Measurements from ENCODE around the gene KIAA1671.
A peak's percentile ranks its signal among the peaks of the same experiment; 100 is the strongest.

Gene KIAA1671

DNA sequence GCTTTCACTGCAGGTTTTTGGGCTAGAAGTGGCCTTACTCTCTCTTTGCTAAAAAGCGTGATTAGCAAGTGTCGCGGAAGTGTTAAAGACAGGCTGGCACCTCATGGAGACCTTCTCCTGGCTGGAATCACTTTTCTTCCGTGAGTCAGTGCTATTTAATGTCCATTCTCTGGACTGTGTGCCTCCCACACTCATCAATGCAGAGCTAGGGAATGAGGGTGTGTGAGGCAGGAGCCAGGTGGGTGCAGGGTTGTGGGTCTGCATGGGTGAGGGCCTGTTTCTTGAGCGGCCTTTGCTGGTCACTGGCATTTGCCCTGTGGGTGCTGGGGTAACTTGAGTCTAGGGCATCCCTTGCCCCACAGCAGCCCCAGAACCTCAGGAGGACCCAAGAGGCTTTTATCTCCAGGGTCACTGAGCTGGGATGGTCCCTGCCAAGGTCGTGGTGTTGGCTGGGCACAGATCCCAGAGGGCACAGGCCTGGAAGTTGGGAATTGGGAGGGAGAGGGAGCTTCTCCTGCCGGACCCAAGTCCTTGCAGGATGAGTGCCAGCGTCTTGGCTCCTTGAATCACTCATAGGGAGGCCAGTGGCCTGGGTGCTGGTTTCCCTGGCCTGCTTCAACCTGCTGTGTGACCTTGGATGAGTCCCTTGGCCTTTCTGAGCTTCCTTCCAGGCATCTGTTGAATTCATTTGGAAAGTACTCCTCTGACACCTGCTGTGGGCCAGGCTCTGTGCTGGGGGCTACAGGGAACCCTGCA lies 30.0 kb downstream of the KIAA1671 start:
- no peak for DNase-seq

DNA sequence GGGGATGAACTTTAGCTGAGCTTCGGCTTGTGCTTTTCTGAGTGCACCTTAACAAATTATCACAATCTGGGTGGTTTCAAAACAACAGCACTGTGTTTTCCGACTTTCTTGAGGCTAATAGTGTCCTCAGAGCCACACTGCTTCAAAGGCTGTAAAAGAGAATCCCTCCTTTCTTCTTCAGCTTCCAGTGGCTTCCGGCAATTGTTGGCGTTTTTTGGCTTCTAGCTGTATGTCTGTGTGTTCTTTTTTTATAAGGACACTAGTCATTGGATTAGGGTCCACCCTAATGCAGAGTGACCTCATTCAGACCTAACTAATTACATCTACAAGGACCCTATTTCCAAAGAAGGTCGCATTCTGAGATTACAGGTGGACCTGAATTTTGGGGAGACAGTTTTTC lies 30.6 kb downstream of the KIAA1671 start:
- DNase-seq = no peak

DNA sequence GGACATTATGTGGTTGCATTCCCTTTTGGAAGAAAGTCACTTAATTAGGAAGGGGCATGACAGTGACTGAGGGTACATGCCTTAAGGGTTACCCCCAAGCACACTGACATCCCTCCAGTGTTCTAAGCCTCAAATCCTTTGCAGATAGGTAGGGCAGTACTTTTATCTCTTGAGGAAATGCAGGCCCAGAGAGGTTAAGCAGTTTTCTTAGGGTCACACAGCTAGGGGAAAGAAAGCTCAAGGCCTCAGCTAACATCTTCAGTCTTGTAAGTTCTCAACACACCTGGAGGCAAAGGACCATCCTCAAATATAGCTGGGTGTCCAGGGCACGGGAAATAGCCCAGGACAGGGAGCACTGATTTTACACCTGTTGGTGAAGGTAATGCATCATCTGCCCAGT lies 31.6 kb downstream of the KIAA1671 start:
- DNase-seq = no peak

DNA sequence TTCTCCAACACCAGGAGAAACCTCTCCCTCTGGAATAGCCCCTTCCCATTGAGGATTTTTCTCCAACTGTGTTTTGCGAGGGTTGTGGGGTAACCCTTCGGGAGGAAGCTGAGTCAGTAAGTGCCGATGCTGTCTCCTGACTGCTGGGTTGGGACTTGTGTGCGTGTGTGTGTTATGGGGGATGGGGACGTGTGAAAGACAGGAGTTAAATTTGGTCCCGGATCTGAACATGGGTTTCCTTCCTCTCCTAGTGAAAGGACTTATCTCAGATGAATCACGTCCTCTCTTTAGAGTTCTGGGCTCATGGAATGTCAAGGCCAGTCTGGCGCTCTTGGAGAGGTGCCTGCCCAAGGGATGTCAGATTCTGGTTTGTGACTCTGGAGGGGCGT lies 33.3 kb downstream of the KIAA1671 start:
- no peak for DNase-seq

DNA sequence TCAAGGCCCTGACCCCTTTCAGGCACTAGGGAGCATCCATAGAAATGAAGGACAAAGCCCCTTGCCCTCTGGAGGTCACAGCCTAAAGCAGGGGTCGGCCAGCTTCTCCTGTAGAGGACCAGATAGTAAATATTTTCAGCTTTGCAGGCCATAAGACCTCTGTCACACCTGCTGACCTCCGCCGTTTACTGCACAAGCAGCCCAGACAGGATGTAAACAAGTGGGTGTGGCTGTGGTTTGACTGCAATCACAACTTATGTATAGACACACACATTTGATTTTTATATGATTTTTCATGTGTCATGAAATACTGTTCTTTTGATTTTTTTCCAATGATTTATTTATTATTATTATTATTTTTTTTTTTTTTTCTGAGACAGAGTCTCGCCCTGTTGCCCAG lies 34.3 kb downstream of the KIAA1671 start:
- DNase-seq = no peak

DNA sequence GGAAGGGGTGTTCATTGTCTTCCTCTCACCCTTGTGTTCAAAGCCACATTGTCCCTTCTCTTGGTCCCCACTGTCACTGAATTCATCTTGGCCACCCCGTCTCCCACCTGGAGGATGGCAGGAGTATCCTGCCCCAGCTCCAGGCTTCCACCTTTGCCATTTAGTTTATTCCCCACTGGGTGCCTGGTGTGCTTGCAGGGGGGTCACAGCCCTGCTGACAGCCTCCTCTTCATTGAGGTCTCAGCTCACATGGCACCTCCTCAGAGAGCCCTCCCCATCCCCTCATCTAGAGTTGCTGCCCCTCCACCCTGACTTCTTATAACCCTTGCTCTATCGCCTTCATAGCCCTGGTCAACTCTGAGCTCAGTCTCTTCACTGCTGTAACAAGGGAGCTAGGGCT lies 36.6 kb downstream of the KIAA1671 start:
- DNase-seq = no peak

DNA sequence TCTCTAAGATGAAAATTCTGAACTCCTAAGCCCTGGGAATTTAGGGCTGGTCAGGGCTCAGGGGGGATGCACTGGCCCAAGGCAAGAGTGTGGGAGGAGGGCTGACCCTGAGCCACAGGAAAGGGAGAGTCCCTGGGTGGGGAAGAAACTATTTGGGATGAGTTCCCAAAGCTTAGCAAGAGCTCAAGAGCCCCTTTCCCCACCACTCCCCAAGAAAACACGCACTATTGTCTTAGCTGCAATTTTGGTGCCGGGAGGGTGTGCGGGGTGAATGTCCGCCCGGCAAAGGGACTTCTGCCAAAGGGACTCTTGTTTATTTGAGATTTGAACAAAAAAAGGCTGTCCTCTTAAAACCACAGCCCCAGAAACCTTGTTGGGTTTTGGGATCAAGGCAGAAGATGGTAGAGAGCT lies 37.0 kb downstream of the KIAA1671 start:
- no peak for DNase-seq

DNA sequence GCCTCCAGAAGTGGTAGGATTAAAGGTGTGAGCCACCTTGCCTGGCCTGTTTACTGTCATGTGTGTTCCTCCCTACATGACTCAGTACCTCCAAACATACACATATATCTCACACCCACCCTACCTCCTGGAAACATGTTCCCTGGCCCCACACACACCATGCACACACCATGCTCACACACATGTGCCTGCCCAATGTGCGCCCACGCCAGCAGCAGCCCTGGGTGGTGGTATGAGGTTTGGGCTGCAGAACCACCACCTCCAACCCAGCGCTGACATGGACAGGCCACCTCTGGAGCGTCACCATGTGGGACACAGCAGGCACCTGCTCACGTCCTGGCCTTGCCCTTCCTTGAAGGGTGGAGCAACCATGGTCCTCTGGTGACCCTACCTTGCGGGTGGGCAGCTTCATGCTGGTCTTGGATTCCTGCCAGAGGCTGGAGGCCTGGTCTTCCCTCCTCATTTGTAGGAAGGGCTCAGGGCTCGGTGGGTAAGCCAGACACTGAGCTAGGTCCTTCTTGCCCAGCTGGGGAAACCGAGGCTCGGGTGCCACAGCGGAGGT lies 37.9 kb downstream of the KIAA1671 start:
- no peak for DNase-seq

DNA sequence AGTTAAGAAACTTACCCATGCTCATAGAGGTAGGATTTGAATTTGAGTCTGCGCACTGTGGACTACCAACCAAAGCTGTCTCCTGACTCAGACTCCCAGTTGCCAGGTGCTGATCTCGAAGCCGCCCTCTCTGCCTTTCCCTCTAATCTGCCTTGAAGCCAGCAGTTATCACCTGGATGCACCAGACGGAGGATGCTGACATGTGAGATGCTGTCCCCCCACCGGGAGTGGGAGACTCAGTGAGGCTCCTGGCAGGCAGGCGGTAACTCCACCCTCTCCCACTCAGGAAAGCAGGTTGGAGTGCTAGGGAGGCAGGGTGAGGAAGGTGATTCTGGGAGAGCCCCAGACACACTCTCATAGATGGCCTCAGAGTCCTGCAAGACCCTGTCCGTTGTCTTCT lies 40.4 kb downstream of the KIAA1671 start:
- no peak for DNase-seq

DNA sequence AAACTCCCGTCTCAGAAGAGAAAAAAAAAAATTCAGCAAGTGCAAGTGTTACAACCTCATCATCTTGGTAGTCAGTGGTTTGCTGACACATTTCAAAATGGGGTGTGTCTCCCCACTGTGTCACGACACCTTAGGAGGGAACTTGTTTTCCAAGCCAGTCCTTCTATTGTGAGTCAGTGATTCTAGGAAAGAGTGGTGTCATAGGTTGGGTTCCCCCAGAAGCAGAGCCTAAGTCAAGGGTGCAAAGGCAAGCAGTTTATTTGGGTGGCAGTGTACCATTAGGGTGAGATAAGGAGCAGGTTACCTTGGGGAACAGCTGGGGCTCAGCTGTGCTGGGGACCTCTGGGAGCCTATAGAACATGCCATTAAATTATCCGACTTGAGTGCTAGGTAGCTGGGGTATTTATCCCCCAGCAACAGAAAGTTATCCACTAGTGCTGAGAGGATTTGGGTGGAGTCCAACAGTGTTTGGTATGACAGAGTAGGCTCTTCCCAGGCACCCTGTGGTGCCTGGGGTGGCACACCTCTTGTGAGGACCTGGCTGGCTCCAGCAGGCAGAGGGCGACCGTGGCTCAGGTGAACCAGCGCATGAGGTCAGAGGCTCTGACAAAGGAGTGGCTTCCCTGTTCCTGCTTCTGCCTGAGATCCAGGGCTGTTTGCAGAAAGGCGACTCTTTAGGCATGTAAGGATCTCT lies 41.7 kb downstream of the KIAA1671 start:
- peak; percentile 3 to 5 for DNase-seq

DNA sequence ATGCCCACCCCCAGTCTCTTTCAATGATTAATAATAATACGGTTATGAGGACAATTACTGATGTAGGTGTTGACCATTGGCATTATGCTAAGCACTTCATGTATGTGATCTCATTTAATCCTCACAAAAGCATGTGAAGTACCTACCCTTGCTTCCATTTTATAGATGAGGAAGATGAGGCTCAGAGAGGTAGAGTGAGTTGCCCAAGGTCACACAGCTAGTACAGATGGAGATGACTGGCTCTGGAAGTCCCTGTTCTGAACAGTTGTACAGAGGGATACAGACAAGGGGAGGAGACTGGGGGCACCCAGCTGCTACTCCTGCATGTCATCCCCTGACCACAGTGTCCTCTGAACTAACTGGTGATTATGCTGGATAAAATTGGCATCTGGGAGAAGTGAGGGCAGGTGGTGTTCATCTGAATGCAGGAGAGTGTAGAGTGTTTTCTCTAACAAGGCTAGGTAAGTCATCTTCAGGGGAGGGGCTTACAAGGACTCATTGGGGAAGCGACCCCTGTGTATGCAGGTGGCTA lies 43.2 kb downstream of the KIAA1671 start:
- DNase-seq = no peak

DNA sequence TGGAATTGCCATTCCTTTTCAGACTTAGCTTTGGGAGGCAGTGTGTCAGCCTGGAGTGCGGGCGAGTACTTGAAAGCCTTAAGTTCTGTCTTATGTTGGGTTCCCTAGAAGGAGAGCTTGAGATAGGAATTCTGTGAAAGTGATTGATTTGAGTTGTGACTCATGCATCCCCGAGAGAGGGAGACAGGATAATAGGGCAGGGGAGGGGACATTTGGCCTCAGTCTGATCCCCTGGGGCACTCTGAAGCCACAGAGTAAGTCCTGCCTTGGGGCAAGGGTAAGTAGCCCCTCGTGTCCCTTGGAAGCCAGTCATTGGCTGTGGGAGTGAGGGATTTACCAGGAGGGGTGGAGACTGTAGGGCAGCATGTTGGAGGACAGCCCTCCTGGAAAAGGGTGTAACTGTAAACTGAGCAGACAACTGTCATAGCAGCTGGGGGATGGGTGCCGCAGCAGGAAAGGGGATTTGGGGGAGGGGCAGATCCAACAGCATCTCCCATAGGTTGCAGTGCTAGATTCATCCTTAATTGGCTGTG lies 44.0 kb downstream of the KIAA1671 start:
- peak in 1 of 2 experiments; percentile 19 for DNase-seq

DNA sequence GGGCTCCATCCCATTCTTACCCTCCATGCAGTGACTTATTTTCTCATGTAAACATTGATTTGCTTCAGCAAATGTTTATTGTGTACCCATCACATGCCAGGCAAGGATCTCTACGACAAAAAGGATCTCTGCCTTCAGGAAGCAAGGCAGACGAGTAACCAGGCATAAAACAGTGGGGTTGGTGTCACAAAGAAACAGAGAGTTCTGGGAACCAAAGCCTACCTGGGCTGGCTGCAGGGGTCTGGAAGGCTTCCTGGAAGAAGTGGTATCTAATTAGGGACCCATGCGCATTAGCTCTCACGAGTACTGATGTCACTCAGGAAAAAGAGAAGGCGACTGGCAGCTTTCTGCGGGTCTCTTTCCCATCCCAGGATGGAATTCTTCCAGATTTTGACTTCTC lies 44.5 kb downstream of the KIAA1671 start:
- DNase-seq = no peak

DNA sequence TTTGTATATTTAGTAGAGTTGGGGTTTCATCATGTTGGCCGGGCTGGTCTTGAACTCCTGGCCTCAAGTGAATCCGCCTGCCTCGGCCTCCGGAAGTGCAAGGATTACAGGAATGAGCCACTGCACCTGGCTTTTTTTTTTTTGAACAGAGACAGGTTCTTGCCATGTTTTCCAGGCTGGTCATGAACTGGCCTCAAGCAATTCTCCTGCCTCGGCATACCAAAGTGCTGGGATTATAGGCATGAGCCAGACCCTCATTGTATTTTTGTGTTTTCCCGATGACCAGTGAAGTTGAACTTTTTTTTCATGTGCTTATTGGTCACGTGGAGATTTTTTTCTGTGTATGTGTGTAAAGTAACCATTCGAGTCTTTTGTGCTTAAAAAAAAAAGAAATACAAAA lies 48.2 kb downstream of the KIAA1671 start:
- DNase-seq = no peak

DNA sequence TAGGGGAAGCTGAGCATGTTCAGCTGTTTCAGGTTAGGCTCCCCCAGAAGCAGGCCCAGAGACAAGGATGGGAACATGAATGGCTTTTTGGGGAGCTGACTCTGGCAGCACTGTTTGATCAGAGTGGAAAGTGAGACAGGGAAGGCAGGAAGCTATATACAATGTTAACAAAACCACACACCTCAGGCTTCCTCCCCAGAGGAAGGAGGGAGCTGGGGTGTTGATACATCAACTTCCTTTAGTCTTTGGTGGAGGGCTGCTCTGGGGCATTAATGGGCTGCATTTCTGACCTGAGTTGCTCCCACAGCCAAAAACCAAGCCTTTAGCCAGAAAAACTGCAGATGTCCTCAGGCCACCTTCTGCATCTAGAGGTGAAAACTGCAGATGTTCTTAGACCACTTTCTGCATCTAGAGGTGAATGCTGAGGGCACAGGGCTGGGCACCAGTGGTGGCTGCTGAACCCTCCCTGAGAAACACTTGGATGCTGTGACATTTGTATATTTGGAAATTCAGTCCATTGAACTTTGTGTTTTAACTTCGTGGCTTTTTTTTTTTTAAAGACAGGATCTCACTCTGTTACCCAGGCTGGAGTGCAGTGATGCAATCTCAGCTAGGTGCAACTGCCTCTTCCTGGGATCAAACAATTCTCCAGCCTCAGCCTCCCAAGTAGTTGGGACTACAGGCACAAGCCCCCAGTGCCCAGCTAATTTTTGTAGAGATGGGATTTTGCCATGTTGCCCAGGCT lies 49.9 kb downstream of the KIAA1671 start:
- no peak for DNase-seq

DNA sequence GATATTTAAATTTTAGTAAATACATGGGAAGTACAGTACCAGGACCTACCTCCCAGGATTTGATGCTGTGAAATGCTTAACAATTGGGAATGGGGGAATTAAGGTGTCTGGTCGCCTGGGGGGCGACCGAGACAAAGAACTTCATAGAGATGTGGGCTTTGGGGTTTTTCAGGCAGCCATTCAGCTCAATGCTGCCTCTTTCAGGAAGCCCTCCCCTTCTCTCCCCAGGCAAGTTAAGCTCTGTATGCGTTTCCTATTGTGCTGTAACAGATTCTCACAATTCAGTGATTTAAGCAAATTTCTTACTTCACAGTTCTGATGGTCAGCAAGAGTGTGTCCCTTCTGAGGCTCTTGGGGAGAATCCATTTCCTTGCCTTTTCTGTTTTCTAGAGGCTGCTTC lies 53.8 kb downstream of the KIAA1671 start:
- DNase-seq = no peak

DNA sequence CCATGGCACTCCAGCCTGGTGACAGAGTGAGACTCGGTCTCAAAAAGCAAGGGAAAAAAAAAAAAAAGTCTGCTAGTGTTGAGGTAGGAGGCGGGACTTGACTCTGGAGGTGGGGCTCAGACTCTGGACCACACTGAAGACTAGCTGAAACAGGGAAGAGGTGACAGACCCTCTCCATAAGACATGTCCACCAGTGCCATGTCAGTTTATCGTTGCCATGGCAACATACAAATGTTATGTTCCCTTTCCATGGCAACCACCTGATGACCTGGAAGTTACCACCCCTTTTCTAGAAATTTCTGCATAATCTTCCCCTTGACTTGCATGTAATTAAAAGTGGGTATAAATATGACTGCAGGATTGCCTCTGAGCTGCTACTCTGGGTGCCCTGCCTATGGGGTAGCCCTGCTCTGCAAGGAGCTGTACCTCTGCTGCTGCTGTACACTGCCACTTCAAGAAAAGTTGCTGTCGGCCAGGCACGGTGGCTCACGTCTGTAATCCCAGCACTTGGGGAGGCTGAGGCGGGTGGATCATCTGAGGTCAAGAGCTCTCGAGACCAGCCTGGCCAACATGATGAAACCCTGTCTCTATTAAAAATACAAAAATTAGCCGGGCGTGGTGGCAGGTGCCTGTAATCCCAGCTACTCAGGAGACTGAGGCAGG lies 55.1 kb downstream of the KIAA1671 start:
- no peak for DNase-seq

DNA sequence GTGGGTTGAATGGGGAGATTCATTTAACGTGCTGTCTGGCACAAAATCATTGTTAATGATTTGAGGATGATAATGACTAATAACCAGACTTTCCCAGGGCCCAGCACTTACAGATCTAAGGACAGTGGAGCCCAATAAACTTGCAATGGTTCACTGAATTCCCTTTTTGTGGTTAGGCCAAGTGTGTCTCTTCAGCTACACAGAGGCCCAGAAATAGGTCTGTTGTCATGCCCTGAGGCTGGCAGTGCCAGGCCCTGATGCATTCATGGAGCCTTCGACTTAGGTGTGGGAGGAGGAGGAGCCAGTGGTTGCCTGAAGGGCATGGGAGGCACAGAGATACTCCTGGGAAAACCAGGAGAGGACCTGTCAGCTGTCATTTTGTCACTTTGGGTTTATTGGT lies 56.1 kb downstream of the KIAA1671 start:
- no peak for DNase-seq

DNA sequence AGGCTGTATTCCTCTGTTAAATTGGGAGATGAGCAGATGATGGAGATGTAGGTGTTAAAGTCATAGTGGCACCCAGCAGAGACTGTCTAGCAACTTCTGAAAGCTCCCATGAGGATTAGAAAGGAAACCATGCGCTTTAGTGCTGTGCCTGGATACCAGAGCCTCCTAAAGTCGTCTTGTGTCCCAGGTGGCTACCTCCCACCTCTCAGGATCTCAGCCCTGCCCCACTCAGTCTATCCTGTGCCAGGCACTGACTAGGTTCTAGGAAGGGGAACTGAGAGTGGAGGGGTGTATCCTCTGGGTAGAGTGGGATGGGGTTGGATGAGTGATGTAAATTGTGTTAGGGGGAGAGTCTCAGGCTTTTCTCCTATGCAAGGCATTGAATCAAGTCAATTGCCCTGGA lies 60.2 kb downstream of the KIAA1671 start:
- DNase-seq = no peak

DNA sequence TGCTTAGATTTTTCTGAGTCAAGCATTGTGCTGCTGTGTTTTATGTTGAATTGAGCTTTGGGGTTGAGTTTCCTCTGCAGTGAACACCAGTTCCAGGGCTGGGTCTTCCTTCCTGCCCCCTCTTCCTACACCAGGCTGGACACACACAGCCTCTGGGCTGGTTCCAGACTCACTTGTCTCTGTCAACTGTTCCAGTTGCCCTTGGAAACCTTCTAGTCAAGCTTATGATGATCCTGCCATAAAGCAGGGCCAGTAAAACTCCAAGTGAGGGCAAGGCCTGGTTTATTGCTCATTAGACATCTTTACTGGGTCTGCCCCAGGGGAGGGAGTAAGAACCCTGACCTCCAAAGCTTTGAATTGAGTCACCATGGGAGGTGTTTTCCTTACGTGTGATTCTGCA lies 61.1 kb downstream of the KIAA1671 start:
- no peak for DNase-seq

DNA sequence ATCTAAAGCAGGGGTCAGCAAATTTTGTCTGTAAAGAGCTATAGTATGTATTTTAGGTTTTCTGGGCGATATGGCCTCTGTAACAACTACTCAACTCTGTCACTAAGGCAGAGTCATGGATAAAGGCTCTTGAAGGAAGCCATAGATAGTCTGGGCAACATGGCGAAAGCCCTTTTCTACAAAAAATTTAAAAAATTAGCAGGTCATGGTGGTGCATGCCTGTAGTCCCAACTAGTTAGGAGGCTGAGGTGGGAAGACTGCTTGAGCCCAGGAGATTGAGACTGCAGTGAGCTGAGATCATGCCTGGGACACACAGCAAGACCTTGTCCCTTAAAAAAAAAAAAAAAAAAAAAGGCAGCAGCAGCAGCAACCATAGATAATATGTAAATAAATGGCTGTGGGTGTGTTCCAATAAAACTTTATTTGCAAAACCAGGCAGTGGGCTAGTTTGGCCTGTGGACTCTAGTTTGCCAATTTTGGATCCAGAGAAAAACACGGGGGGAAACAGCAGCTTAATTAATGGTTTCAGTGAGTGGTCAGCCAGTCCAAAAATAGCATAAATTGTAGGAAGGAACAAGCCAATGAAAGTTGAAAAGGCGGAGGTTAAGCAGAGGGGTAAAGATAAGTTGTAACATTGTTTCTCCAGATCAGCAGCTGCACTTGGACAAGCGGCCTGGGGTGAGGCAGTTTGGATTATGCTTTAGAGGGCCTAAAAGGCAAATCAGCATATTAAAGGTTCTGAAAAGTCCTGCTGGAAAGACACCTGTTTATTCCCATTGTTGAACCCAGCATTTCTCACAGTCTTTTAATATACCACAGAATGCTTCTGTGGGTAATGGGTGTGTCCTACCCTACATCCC lies 62.6 kb downstream of the KIAA1671 start:
- DNase-seq = no peak

DNA sequence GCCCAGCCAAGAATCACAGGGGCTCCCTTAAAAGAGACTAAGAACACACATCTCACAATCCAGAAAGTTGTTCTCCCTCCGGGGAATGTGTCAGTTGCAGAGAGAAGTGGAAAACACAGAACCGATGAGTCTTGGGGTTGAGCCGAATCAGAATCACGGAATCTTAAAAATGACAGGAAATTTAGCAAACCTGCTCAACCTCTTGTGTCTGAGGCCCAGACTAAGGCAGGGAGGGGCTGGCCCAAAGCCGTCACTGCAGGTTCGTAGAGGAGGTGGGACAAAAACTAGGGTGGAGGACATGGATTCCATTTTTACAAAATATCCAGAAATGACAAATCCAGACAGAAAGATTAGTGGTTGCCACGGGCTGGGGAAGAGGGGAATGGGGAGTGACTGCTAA lies 63.8 kb downstream of the KIAA1671 start:
- no peak for DNase-seq

Measured in NCI-H187 (cell line).